A549 treated with Hydrocortisone at 1 μM for 4 hours (cell line): Measurements from ENCODE around the gene CRX. TPM values are rescaled to one million over a fixed set of nuclear protein-coding genes. Genes with fewer than 3 reads are reported as not detected.

Experiments
- total RNA-seq: library from RNA; stranded (reverse); fragments of 200-300 nt; extraction: Qiagen RNA extraction; gene quantifications from 5 replicates; pipeline ENCODE4 v1.2.3, GENCODE V29; 2022

Gene CRX
- not detected in 5 replicates for total RNA-seq

DNA sequence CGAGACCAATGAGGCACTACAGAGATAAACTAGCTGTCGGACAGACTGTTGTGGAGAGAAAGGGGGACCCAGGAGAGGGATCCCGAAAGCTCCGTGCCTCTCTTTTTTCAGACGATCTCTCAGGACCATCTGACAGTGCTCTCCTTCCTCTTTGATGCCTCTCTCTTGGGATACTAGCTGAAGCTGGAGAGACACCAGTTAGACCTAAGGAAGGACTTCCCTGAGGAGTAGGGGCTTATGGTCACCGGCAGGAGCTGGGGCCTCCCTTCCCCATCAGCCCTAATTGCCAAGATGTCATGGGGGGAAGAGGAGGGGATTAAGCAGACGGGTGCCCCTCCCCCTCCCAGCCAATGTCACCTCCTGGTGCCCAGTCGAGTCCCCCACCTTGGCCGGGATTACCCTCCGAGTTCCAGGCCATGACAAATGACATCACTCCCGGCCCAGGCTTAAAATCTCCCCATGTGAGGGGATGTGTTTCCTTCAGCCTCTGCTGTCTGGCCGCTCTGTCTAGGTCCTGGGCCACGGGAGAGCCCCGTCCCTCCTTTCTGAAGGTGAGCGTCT, at the start of gene CRX:
Gene CRX (plus strand): TSS at position 478 of the 561 bp plus-strand sequence. CDS start 12,507 bp downstream, outside the sequence.

DNA sequence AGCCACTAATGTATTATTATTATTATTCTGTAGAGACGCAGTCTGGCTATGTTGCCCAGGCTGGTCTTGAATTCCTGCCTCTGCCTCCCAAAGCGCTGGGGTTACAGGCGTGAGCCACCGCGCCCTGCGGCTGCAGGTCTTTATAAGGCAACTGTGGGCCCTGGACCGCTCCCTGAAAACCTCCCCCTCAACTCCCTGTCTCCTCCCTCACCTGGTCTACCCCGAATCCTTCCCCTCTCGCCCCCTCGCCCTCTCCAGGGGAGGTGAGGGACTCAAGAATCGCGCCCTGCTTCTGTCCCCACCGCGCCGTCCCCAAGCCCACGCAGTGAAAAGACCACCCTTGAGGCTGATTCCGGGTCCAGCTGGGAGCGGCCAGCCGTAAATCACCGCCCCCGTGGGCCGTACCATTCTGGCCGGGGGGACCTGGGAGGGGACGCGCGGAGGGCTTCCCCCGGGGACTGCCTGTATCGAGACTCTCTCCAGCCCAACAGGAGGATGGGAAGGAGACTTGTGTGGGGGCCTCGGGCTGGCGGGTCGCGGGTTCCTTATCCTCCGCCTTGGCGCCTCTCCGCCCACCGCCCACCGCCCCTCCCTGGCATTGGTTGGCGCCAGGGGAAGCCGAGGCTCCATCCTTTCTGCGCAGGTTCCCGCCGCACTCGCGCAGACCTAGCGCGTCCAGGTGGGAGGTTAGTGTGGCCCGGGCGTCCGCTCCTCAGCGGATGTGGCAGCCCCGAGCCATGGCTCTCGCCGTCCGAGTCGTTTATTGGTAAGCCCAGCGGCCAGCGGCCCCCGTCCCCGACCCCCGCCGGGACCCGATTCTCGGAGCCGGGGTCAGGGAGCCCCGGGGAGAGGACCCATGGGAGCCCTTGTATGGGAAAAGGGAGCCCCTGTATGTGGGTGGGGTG, 43.4 kb upstream of the CRX start, which contains the start of gene SELENOW:
Gene SELENOW (plus strand): TSS at position 655 of the 905 bp plus-strand sequence. CDS start 83 bp downstream, at position 738.

DNA sequence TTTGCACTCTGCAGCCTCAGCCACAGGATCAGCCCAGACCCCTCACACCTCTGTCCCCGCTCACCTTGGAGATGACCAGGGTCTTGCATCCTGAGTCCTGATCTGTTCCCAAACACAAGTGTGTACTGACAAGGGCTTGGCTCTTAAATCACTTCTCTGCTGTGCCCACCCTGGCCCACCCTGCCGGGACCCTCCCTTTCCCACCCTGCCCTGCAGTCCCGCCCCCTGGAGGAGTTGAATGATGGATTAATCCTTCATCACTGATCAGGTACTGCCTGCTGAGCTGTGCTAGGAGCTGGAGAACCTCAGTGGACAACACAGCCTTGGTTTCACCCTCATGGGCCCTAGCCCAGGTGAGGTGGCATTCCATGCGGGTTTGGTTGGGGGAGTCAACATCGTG, 17.3 kb upstream of the CRX start, which contains the start of gene TPRX1:
Gene TPRX1 (minus strand): TSS at position 101 of the 400 bp plus-strand sequence. CDS start 12 bp downstream, at position 89.

DNA sequence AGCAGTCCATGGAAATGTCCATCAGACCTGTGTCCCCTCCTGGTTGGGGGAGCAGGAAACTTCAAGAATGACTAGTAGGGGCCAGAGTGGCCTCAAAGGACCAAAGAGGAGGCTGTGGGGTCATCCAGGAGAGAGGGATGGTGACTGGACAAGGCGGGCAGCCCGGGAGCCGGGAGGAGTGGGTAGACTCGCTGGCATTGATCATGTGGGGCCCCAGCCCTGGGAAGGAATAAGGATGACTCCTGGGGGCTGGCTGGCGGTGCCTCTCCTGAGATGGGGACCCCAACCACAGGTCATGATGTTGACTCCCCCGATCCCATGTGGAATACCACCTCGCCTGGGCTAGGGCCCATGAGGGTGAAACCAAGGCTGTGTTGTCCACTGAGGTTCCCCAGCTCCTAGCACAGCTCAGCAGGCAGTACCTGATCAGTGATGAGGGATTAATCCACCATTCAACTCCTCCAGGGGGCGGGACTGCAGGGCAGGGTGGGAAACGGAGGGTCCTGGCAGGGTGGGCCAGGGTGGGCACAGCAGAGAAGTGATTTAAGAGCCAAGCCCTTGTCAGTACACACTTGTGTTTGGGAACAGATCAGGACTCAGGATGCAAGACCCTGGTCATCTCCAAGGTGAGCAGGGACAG, 37.0 kb downstream of the CRX start, which contains the start of gene TPRX2:
Gene TPRX2 (plus strand): TSS at position 590 of the 640 bp plus-strand sequence. CDS start 12 bp downstream, at position 602.

DNA sequence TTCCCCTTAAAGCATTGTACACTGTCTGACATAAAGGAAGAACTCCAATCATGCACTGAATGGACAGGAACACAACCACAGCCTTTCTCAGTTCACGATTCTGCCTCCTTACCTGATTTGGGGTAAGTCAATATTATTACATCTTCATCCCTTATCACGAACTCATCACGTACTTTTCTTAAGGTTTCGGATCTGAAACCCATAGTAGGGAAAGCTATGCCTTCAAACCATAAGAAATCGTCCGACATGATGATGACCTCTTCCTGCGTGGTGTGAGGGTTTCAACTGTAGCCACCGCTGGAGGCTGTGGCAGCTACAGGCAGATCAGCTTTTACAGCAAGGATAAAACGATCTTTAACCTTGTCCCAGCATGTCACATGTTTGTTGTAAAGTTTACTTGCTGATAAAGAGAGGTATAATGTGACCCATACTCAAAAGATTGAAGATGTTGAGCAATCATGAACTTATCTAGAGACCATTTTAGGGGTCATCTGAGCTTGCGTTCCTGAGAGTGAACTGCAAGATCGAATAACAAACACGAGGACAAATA, 64.3 kb downstream of the CRX start, which contains the start of gene SULT2A1:
Gene SULT2A1 (minus strand): TSS at position 306 of the 550 bp plus-strand sequence. CDS start 58 bp downstream, at position 248.

Other genes starting within 250 kb of the CRX start
- gene ZNF541, start 248.8 kb upstream of the CRX start, total RNA-seq, result not detected in 5 replicates
- gene BICRA, start 212.8 kb upstream of the CRX start, total RNA-seq, result 13.3 to 18.9 TPM (median 15.0 TPM) in 5 replicates
- 132 to 155 TPM (median 146 TPM) in 5 replicates for gene EHD2, start 108.5 kb upstream of the CRX start, total RNA-seq
- gene NOP53, start 76.4 kb upstream of the CRX start, total RNA-seq, result 227 to 307 TPM (median 238 TPM) in 5 replicates
- gene SELENOW, start 43.2 kb upstream of the CRX start, total RNA-seq, result 96.6 to 176 TPM (median 155 TPM) in 5 replicates
- gene TPRX1, start 17.4 kb upstream of the CRX start, total RNA-seq, result not detected in 5 replicates
- gene TPRX2, start 37.3 kb downstream of the CRX start, total RNA-seq, result not detected in 5 replicates
- 0.06 TPM in 1 of 5 replicates, not detected in the others for gene SULT2A1, start 64.4 kb downstream of the CRX start, total RNA-seq
- not detected in 5 replicates for gene BSPH1, start 170.2 kb downstream of the CRX start, total RNA-seq
- gene ELSPBP1, start 172.7 kb downstream of the CRX start, total RNA-seq, result not detected in 5 replicates
- gene CABP5, start 222.1 kb downstream of the CRX start, total RNA-seq, result not detected in 5 replicates